Measurements from ENCODE around the gene OR2F1. TPM values are rescaled to one million over a fixed set of nuclear protein-coding genes. Genes with fewer than 3 reads are reported as not detected.

OR2F1 gene
- total and polyA plus RNA-seq, 12 donors = 0.06 TPM; not detected in 11

- H3K27ac ChIP-seq = no peak overlapping the region
- 77 to 90% (median 82%) methylated on average over 5 of the region's 5 CpGs for WGBS, 4 donors
- no peak overlapping the region for H3K4me3 ChIP-seq
- H3K36me3 ChIP-seq (replicated peaks in 1 of 2) = no peaks in the 10 kb centered on the region
- DNase-seq = no peak
- H3K27me3 ChIP-seq = no peaks in the 10 kb centered on the region
- intact Hi-C loops (cut with DNase I) = no loop called here
- peaks cover 6% of the 10 kb centered on the region in 2 donors for H3K4me1 ChIP-seq (replicated peaks in 1 of 2)
- no peaks in the 10 kb centered on the region for H3K9me3 ChIP-seq (replicated peaks in 1 of 3)
- no peak for TF ChIP-seq CTCF (IDR thresholded peaks at IDR 0.05)
- TF ChIP-seq POLR2A (IDR thresholded peaks at IDR 0.05) = no peak
These were observed 46.5 kb upstream of the OR2F1 start for GRCh38 chr7:143908120-143908519.

- H3K27me3 ChIP-seq = no peaks in the 10 kb centered on the region
- TF ChIP-seq CTCF (IDR thresholded peaks at IDR 0.05) = no peak
- no peak for TF ChIP-seq POLR2A (IDR thresholded peaks at IDR 0.05)
- no peak overlapping the region for H3K27ac ChIP-seq
- intact Hi-C loops (cut with DNase I) = no loop called here
- 72 to 88% (median 83%) methylated on average over 3 of the region's 3 CpGs for WGBS, 4 donors
- peaks cover 6% of the 10 kb centered on the region in 2 donors for H3K4me1 ChIP-seq (replicated peaks in 1 of 2)
- no peaks in the 10 kb centered on the region for H3K9me3 ChIP-seq (replicated peaks in 1 of 3)
- H3K36me3 ChIP-seq (replicated peaks in 1 of 2) = no peaks in the 10 kb centered on the region
- no peak overlapping the region for H3K4me3 ChIP-seq
- no peak for DNase-seq
These were observed 44.8 kb upstream of the OR2F1 start for GRCh38 chr7:143909863-143910262.

- WGBS, 4 donors = 80 to 83% (median 82%) methylated on average over 3 of the region's 3 CpGs
- DNase-seq = no peak
- no peak for TF ChIP-seq CTCF (IDR thresholded peaks at IDR 0.05)
- no peak for TF ChIP-seq POLR2A (IDR thresholded peaks at IDR 0.05)
- H3K36me3 ChIP-seq (replicated peaks in 1 of 2) = no peaks in the 10 kb centered on the region
- intact Hi-C loops (cut with DNase I) = no loop called here
- H3K27ac ChIP-seq = no peak overlapping the region
- H3K27me3 ChIP-seq = no peaks in the 10 kb centered on the region
- H3K9me3 ChIP-seq (replicated peaks in 1 of 3) = no peaks in the 10 kb centered on the region
- H3K4me3 ChIP-seq = no peak overlapping the region
- no peaks in the 10 kb centered on the region for H3K4me1 ChIP-seq (replicated peaks in 1 of 2)
These were observed 44.0 kb upstream of the OR2F1 start for GRCh38 chr7:143910473-143911248.

- Histone ChIP-seq H3K27me3 (no peaks in the 10 kb centered on the region), H3K4me1 (replicated peaks in 1 of 2) (no peaks in the 10 kb centered on the region), H3K36me3 (replicated peaks in 1 of 2) (no peaks in the 10 kb centered on the region), H3K27ac (no peak overlapping the region), H3K9me3 (replicated peaks in 1 of 3) (no peaks in the 10 kb centered on the region), H3K4me3 (no peak overlapping the region)
- WGBS, 4 donors = 84 to 96% (median 91%) methylated on average over 3 of the region's 3 CpGs
- intact Hi-C loops (cut with DNase I) = no loop called here
- TF ChIP-seq CTCF (IDR thresholded peaks at IDR 0.05) (no peak), POLR2A (IDR thresholded peaks at IDR 0.05) (no peak)
- DNase-seq = no peak
These were observed 40.6 kb upstream of the OR2F1 start for GRCh38 chr7:143913945-143914615.
